Body of pancreas (tissue), 4 donors: Measurements from ENCODE around the gene SLC2A4. TPM values are rescaled to one million over a fixed set of nuclear protein-coding genes. Genes with fewer than 3 reads are reported as not detected.

Experiments
- ATAC-seq: fragments of 150-250 bp; one replicate; pipeline ENCODE4 v1.9.1; 2016
- DNase-seq, 4 donors: peaks; one replicate each; pipeline ENCODE4 v3.0.0-alpha.2; 2019
- H3K27ac ChIP-seq, 4 donors: fragments of 200-600 bp; sonication (generic); 1 replicate in 3 of 4; 2 replicates in 1 of 4; pipeline versions ENCODE4 v1.5.1 to v1.6.1; 2016 to 2019; ENCODE audit warnings: mild to moderate bottlenecking in 1 of 4, mixed read lengths in 1 of 4, moderate library complexity in 1 of 4
- H3K27me3 ChIP-seq, 2 donors: fragments of 200-600 bp; sonication (generic); one replicate each; pipeline ENCODE4 v1.6.0; 2016; ENCODE audit warnings: mild to moderate bottlenecking in 1 of 2
- H3K36me3 ChIP-seq, 2 donors: fragments of 200-600 bp; sonication (generic); replicated peaks in 1 of 2; 2 replicates each; pipeline ENCODE4 v1.5.1; 2016; ENCODE audit warnings: low read depth in 2 of 2; ENCODE audit not compliant: insufficient read depth in 1 of 2
- H3K4me1 ChIP-seq: fragments of 200-600 bp; sonication (generic); one replicate; pipeline ENCODE4 v1.6.0; 2016
- H3K4me3 ChIP-seq, 2 donors: fragments of 200-600 bp; sonication (generic); 1 replicate in 1 of 2; 2 replicates in 1 of 2; pipeline ENCODE4 v1.5.1; 2016 to 2019
- H3K9me3 ChIP-seq, 3 donors: fragments of 200-600 bp; sonication (generic); 1 replicate in 2 of 3; 2 replicates in 1 of 3; pipeline ENCODE4 v1.5.1; 2016
- POLR2A ChIP-seq, 3 donors: fragments of 450-650 bp; IDR thresholded peaks; one replicate each; pipeline ENCODE4 v1.6.1; 2016; ENCODE audit warnings: antibody characterized with exemption in 3 of 3, mild to moderate bottlenecking in 2 of 3
- WGBS, 2 donors: methylation state at CpG; one replicate each; pipeline ENCODE4 v1.1.5; 2017; 5-methylcytosine and 5-hydroxymethylcytosine counted together
- intact Hi-C: fragments of 100-400 bp; cut with DNase I; formaldehyde crosslinking; loops from one replicate; pipeline ENCODE4 v1.15.1; 2023
- total RNA-seq, 2 donors: library from RNA; depleted of rRNA; stranded (reverse); fragments of >200 nt; gene quantifications; one replicate each; pipeline ENCODE4 v1.1.0, GENCODE V29; 2016
- TF ChIP-seq, protein P1 (sequence below), 7 experiments: fragments of 450-650 bp in 4 of 7; fragments of 200-600 bp in 3 of 7; sonication (generic) in 3 of 7; IDR thresholded peaks; one replicate each; pipeline ENCODE4 v1.5.1; 2016 to 2019; ENCODE audit warnings: antibody characterized with exemption in 7 of 7

Gene SLC2A4
- total RNA-seq, 2 donors from 2014 or later = 1.3 to 10.5 TPM

DNA sequence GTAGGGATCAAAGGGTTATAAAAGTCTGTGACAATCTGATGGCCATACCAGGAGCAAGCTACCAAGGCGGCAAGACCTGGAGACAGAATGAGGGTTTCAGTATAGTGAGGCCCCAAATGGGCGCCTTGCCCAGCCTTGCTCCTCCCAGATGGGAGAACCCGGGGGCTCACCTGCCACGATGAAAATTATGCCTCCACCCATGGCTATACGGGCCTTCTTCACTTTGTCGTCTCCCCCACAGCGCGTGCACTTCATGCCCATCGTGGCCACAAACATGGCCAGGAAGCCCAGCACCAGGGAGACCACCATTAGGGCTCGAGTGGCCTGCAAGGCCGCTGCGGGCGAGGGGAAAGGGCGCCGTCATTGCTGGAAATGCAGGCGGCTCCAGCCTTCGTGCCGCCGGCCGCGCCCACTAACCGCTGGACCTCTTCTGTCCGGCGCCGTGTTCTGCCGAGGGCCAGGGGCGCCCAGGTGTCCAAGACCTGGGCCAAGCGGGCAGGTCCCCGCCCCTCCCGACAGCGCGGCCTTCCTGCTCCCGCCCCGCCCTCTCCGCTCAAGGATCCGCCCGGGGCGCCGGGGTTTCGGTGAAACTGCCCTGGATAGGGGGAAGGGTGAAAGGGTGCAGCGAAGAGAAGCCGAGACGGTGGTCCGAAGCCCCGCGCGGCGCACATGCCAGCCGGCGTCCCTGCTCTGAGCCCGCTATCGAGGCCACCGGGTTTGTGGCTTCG is 20.7 kb upstream of the SLC2A4 start:
- H3K4me1 ChIP-seq = peaks cover 39% of the 10 kb centered on the region
- TF ChIP-seq POLR2A (IDR thresholded peaks at IDR 0.05) = peak; percentile 75 to 89 (median 83)
- TF ChIP-seq, protein P1, sequence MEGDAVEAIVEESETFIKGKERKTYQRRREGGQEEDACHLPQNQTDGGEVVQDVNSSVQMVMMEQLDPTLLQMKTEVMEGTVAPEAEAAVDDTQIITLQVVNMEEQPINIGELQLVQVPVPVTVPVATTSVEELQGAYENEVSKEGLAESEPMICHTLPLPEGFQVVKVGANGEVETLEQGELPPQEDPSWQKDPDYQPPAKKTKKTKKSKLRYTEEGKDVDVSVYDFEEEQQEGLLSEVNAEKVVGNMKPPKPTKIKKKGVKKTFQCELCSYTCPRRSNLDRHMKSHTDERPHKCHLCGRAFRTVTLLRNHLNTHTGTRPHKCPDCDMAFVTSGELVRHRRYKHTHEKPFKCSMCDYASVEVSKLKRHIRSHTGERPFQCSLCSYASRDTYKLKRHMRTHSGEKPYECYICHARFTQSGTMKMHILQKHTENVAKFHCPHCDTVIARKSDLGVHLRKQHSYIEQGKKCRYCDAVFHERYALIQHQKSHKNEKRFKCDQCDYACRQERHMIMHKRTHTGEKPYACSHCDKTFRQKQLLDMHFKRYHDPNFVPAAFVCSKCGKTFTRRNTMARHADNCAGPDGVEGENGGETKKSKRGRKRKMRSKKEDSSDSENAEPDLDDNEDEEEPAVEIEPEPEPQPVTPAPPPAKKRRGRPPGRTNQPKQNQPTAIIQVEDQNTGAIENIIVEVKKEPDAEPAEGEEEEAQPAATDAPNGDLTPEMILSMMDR (IDR thresholded peaks at IDR 0.05) = no peak
- no peaks in the 10 kb centered on the region for H3K27me3 ChIP-seq
- peaks cover 0 to 4% of the 10 kb centered on the region in 2 donors for H3K36me3 ChIP-seq
- H3K9me3 ChIP-seq = no peaks in the 10 kb centered on the region
- peak overlapping the region; percentile 39 to 99 for H3K4me3 ChIP-seq
- peak; percentile 64 for ATAC-seq
- intact Hi-C loops = no loop called here
- 1 to 15% methylated on average over 8 to 54 of the region's 54 CpGs for WGBS, 2 donors
- peak; percentile 86 to 90 (median 88) for DNase-seq
- H3K27ac ChIP-seq = peak overlapping the region; percentile 89 to 100 (median 97)

DNA sequence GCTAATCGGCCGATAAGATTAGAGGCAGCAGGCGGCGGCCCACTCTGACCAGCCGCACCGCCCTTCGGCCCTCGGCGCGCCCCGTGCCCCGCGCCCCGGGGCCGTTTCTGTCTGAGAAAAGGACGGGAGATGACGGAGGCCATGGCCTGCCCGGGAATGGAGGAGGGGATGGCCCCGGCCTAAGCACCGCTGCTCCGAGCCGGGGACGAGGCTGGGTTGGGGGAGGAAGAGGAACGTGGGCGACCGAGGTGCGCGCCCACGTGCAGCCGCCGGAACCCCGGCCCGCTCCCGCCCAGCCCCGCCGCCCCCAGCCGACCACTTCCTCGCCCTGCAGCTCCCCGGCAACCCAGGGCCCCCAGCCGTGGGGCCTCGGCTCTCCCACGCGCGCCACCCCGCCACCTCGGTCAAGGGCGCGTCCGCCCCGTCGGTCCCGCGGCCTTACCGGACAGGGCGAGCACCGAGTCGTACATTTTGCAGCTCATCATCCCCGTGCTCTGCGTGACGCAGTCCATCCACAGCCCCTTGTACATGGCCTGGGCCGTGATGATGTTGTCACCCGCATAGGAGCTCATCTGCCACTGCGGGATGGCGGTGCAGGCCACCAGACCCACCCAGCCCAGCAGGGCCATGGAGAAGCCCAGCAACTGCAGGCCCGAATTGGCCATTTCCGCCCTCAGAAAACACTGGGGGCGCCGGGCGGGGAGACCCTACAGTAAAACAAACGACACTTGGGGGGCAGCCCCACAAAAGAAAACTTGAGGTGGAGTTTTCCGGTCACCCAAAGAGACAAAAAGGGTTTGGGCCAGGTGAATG is 19.9 kb upstream of the SLC2A4 start:
- WGBS, 2 donors = 3% methylated on average over 5 to 65 of the region's 71 CpGs
- peak; percentile 22 for ATAC-seq
- peak overlapping the region; percentile 89 to 100 (median 97) for H3K27ac ChIP-seq

DNA sequence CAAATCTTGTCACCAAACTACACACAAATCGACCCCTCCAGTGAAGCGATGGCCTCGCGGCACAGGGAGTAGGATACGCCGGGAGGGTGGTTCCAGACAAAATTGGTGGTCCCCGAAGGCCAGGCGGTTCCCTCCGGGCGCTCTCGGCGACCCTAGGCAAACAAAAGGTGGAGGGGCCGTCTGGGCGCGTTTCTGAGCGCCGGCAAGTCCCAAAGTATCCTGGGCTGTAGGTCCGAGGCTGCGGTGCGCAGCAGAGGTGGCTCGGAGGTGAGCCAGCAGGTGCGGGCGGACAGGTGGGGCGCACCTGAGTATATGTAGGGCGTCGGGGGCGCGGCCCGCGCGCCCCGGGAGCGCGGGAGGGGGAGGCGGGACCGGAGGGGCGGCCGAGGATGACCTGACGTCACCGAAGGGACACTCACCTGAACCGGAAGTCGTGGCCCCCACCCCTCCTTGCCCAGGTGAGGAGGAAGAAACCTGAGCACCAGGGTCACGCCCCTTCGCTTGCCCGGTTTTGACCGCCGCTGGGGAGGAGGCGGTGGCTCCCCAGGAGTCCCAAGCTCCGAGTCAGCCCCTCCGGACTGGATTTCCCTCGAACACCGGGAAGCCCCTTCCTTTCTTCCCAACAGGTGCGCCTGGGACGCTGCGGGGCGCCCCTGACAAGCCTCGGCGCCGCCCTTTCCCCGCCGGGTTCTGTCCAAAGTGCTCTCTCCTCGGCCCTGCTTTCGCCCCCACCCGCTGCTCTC is 19.2 kb upstream of the SLC2A4 start, which contains the start of gene CLDN7:
Gene CLDN7, minus strand, starts transcription at position 287 of the 743 bp plus-strand sequence. CDS start 435 bp downstream, outside the sequence.
- Histone ChIP-seq H3K27ac (peak within 1 kb of the TSS; percentile 89 to 100 (median 97)), H3K4me1 (peaks cover 39% of the 10 kb centered on the region), H3K36me3 (peaks cover 0 to under 1% of the 10 kb centered on the region in 2 donors), H3K4me3 (peak within 1 kb of the TSS; percentile 39 to 99), H3K27me3 (no peaks in the 10 kb centered on the region), H3K9me3 (no peaks in the 10 kb centered on the region)
- WGBS, 2 donors = 3 to 5% methylated on average over 22 to 63 of the region's 64 CpGs
- DNase-seq (peak; percentile 94 to 97 (median 96)), ATAC-seq (peak; percentile 83)
- TF ChIP-seq POLR2A (IDR thresholded peaks at IDR 0.05) = peak; percentile 97 to 99 (median 99)
- TF ChIP-seq, protein P1 (IDR thresholded peaks at IDR 0.05) = peak in 5 of 7 experiments; percentile 12 to 51 (median 40)
- intact Hi-C loops = no loop called here

More for the DNA sequence above, 19.9 kb upstream of the SLC2A4 start:
- TF ChIP-seq, protein P1 (IDR thresholded peaks at IDR 0.05) = no peak
- no peak for TF ChIP-seq POLR2A (IDR thresholded peaks at IDR 0.05)
- peaks cover 39% of the 10 kb centered on the region for H3K4me1 ChIP-seq
- peak overlapping the region; percentile 39 to 99 for H3K4me3 ChIP-seq
- peak; percentile 38 to 49 (median 45) for DNase-seq
- H3K36me3 ChIP-seq = peaks cover 0 to 1% of the 10 kb centered on the region in 2 donors
- no peaks in the 10 kb centered on the region for H3K9me3 ChIP-seq
- H3K27me3 ChIP-seq = no peaks in the 10 kb centered on the region
- intact Hi-C loops = no loop called here

DNA sequence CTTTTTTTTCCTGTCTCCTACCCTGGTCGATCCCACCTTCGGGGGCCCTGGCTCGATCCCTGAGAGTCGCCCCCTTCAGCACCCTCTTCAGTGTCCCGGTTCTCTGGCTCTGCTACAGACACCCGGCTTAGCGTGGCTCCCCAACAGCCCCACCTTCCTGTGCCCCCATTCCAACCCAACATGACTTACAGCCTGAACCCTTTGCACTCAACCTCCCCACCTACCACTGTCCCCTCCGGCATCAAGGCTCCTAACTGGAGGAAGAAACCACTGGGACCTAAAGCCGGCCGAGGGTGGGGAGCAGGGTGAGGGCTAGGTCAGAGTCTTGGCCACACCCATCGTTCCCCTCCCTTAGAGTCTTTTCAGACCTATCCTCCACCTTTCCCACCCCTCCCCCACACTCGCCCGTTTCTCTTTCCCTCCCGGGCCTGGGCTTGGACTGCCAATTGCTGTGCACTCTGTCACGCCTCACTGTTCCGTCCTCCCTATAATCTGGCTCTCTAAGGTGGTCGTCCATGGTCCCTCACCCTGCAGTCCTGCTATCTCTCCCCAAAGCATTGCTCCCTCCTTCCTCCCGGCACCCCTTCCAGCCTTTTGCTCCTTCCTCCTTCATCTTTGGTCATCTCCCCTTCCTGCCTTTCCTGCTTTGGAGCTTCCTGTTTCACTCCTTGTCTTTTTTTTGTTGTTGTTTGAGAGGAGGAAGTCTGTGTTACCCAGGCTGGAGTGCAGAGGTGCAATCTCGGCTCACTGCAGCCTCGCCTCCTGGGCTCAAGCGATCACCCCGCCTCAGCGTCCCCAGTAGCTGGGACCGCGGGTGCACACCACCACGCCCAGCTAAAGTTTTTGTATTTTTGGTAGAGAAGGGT is 18.4 kb upstream of the SLC2A4 start:
- peak; percentile 68 to 78 (median 70) for DNase-seq

More for the DNA sequence above, 18.4 kb upstream of the SLC2A4 start:
- Histone ChIP-seq H3K27ac (peak overlapping the region; percentile 89 to 100 (median 97)), H3K36me3 (no peaks in the 10 kb centered on the region), H3K4me3 (peak overlapping the region; percentile 39 to 44), H3K27me3 (no peaks in the 10 kb centered on the region), H3K4me1 (peaks cover 39% of the 10 kb centered on the region), H3K9me3 (no peaks in the 10 kb centered on the region)
- TF ChIP-seq, protein P1 (IDR thresholded peaks at IDR 0.05) = no peak
- TF ChIP-seq POLR2A (IDR thresholded peaks at IDR 0.05) = no peak
- intact Hi-C loops = no loop called here
- WGBS, 2 donors = 8 to 10% methylated on average over 26 of the region's 26 CpGs
- ATAC-seq = peak; percentile 3
